HEK293 (cell line): ENCODE results near the gene TRPC6.

ENCODE experiments used
- CTCF ChIA-PET: fragments of 350-600 bp; formaldehyde crosslinking; extraction: SDS; loops from one replicate; lab custom pipeline; 2021; ENCODE audit warnings: antibody characterized with exemption; lab: Yijun Ruan, JAX
- POLR2A ChIA-PET: fragments of 300-600 bp; formaldehyde crosslinking; extraction: SDS; loops from one replicate; lab custom pipeline; 2020; ENCODE audit warnings: antibody characterized with exemption, inconsistent platforms; lab: Yijun Ruan, JAX
- H3K27ac ChIP-seq: fragments of 200-500 bp; sonication (Bioruptor generic); 2 replicates; pipeline ENCODE4 v1.5.1; 2014; ENCODE audit warnings: low read depth, low read length, control low read depth, inconsistent platforms; ENCODE audit errors: extremely low read depth
- H3K36me3 ChIP-seq, 2 experiments: fragments of 200-500 bp in 1 of 2; sonication (Bioruptor generic) in 1 of 2; 1 replicate in 1 of 2; 2 replicates in 1 of 2; pipeline ENCODE4 v1.5.1; 2014 to 2017; ENCODE audit warnings: inconsistent platforms in 2 of 2, low read length in 2 of 2; ENCODE audit not compliant: control insufficient read depth in 2 of 2, insufficient read depth in 1 of 2
- H3K4me1 ChIP-seq: fragments of 200-500 bp; sonication (Bioruptor generic); 2 replicates; pipeline ENCODE4 v1.5.1; 2014; ENCODE audit warnings: mild to moderate bottlenecking, low read length, inconsistent platforms; ENCODE audit not compliant: control insufficient read depth, insufficient read depth
- H3K4me3 ChIP-seq: 2 replicates; pipeline ENCODE4 v1.5.1; 2011; ENCODE audit warnings: low read depth, mild to moderate bottlenecking, control low read depth, low read length, moderate library complexity
- H3K9me3 ChIP-seq: fragments of 200-500 bp; sonication (Bioruptor generic); 2 replicates; pipeline ENCODE4 v1.5.1; 2014; ENCODE audit warnings: low read depth, low read length, inconsistent platforms; ENCODE audit not compliant: control insufficient read depth, insufficient read depth
- GLI2 ChIP-seq: fragments of 450-650 bp; formaldehyde crosslinking; IDR thresholded peaks from 2 replicates; pipeline ENCODE4; 2017; ENCODE audit warnings: missing biosample characterization, missing genetic modification characterization, low read depth, borderline replicate concordance
- MEIS1 ChIP-seq: sonication (generic); formaldehyde crosslinking; IDR thresholded peaks from 2 replicates; pipeline ENCODE4 v1.8.1; 2022; ENCODE audit warnings: missing genetic modification reagents, mild to moderate bottlenecking, borderline replicate concordance
- PRDM1 ChIP-seq: fragments of 450-650 bp; formaldehyde crosslinking; IDR thresholded peaks from 2 replicates; pipeline ENCODE4; 2016; ENCODE audit warnings: missing biosample characterization, missing genetic modification characterization
- ZNF354C ChIP-seq: fragments of 450-650 bp; formaldehyde crosslinking; IDR thresholded peaks from 2 replicates; pipeline ENCODE4 v1.5.1; 2016; ENCODE audit warnings: missing biosample characterization, missing genetic modification characterization, low read depth, borderline replicate concordance
- ZNF670 ChIP-seq: fragments of 450-650 bp; formaldehyde crosslinking; IDR thresholded peaks from 2 replicates; pipeline ENCODE4 v1.5.1; 2016; ENCODE audit warnings: missing biosample characterization, missing genetic modification characterization, low read depth
- TF ChIP-seq, protein P1 (sequence below): fragments of 450-650 bp; formaldehyde crosslinking; IDR thresholded peaks from 2 replicates; pipeline ENCODE4 v1.5.1; 2016; ENCODE audit warnings: missing biosample characterization, missing genetic modification characterization, borderline replicate concordance

The TRPC6 gene

DNA sequence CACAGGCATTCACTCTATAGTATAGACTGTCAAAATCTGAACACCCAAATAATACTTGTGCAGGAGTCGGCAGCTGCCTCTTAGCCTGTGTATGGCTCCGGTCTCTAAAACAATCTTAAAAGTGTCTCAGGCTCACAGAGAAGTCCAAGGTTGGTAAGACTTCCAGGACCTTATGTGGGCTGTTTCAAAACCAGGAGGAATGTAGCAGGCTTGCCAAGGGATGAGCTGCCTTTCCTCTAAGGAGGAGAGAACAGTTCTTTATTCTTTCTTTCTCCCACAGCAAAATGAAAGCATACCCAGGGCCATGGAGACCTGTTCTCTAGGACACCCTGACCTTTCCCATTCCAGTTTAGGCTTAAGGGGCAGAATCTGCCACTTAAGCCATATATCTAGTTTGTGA lies 176.5 kb downstream of the TRPC6 start:
- POLR2A ChIA-PET, result no interaction called here
- Histone ChIP-seq H3K4me1 (no peaks in the 10 kb centered on the region), H3K9me3 (no peaks in the 10 kb centered on the region), H3K4me3 (no peak overlapping the region), H3K27ac (no peak overlapping the region), H3K36me3 (no peaks in the 10 kb centered on the region)
- TF ChIP-seq, protein P1, sequence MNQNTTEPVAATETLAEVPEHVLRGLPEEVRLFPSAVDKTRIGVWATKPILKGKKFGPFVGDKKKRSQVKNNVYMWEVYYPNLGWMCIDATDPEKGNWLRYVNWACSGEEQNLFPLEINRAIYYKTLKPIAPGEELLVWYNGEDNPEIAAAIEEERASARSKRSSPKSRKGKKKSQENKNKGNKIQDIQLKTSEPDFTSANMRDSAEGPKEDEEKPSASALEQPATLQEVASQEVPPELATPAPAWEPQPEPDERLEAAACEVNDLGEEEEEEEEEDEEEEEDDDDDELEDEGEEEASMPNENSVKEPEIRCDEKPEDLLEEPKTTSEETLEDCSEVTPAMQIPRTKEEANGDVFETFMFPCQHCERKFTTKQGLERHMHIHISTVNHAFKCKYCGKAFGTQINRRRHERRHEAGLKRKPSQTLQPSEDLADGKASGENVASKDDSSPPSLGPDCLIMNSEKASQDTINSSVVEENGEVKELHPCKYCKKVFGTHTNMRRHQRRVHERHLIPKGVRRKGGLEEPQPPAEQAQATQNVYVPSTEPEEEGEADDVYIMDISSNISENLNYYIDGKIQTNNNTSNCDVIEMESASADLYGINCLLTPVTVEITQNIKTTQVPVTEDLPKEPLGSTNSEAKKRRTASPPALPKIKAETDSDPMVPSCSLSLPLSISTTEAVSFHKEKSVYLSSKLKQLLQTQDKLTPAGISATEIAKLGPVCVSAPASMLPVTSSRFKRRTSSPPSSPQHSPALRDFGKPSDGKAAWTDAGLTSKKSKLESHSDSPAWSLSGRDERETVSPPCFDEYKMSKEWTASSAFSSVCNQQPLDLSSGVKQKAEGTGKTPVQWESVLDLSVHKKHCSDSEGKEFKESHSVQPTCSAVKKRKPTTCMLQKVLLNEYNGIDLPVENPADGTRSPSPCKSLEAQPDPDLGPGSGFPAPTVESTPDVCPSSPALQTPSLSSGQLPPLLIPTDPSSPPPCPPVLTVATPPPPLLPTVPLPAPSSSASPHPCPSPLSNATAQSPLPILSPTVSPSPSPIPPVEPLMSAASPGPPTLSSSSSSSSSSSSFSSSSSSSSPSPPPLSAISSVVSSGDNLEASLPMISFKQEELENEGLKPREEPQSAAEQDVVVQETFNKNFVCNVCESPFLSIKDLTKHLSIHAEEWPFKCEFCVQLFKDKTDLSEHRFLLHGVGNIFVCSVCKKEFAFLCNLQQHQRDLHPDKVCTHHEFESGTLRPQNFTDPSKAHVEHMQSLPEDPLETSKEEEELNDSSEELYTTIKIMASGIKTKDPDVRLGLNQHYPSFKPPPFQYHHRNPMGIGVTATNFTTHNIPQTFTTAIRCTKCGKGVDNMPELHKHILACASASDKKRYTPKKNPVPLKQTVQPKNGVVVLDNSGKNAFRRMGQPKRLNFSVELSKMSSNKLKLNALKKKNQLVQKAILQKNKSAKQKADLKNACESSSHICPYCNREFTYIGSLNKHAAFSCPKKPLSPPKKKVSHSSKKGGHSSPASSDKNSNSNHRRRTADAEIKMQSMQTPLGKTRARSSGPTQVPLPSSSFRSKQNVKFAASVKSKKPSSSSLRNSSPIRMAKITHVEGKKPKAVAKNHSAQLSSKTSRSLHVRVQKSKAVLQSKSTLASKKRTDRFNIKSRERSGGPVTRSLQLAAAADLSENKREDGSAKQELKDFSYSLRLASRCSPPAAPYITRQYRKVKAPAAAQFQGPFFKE (tag by site-specific recombination), result no peak
- no peak for TF ChIP-seq ZNF670 (tag by site-specific recombination)
- no peak for TF ChIP-seq GLI2 (tag by site-specific recombination)
- TF ChIP-seq ZNF354C, result no peak
- no peak for TF ChIP-seq MEIS1 (CRISPR knock-in tag)
- TF ChIP-seq PRDM1 (tag by site-specific recombination), result no peak
- CTCF ChIA-PET, result no interaction called here
